Measurements from ENCODE around the gene FBLN2. TPM values are rescaled to one million over a fixed set of nuclear protein-coding genes. Genes with fewer than 3 reads are reported as not detected.

Gene FBLN2
- total RNA-seq, 4 donors from 2014 or later, result 75.7 to 159 (median 89.8) TPM

DNA sequence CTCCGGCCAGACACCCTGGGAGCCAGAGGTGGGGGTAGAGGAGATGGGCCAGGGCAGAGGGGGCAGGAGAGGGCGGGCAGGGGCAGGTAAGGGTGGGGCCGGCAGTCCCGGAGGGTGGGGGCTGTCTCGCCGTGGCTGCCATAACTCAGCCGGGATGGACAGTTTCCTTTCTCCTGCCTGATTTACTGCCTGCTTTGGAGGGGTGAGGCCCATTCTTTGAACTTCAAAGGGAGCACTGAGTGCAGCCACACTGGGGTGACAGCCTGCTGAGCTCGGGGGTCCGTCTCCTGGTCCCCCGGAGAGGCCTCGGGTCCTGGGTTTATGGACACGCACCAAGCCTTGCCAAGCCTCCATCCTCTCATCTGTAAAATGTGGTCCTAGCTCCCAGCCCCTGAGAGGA is 135.4 kb downstream of the FBLN2 start:
- no peaks in the 10 kb centered on the region for H3K9me3 ChIP-seq
- no peak for DNase-seq
- no peak overlapping the region for H3K27ac ChIP-seq
- 72 to 78% methylated on average over 4 to 6 of the region's 12 CpGs for WGBS, 2 donors
- H3K4me1 ChIP-seq, result no peaks in the 10 kb centered on the region
- intact Hi-C loops (cut with DNase I), result no loop called here
- H3K27me3 ChIP-seq, result no peaks in the 10 kb centered on the region
- TF ChIP-seq, protein P1, sequence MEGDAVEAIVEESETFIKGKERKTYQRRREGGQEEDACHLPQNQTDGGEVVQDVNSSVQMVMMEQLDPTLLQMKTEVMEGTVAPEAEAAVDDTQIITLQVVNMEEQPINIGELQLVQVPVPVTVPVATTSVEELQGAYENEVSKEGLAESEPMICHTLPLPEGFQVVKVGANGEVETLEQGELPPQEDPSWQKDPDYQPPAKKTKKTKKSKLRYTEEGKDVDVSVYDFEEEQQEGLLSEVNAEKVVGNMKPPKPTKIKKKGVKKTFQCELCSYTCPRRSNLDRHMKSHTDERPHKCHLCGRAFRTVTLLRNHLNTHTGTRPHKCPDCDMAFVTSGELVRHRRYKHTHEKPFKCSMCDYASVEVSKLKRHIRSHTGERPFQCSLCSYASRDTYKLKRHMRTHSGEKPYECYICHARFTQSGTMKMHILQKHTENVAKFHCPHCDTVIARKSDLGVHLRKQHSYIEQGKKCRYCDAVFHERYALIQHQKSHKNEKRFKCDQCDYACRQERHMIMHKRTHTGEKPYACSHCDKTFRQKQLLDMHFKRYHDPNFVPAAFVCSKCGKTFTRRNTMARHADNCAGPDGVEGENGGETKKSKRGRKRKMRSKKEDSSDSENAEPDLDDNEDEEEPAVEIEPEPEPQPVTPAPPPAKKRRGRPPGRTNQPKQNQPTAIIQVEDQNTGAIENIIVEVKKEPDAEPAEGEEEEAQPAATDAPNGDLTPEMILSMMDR (IDR thresholded peaks at IDR 0.05), result no peak
- no peak for TF ChIP-seq POLR2A (IDR thresholded peaks at IDR 0.05)
- no peak overlapping the region for H3K4me3 ChIP-seq (replicated peaks in 1 of 3)
- no peaks in the 10 kb centered on the region for H3K36me3 ChIP-seq

DNA sequence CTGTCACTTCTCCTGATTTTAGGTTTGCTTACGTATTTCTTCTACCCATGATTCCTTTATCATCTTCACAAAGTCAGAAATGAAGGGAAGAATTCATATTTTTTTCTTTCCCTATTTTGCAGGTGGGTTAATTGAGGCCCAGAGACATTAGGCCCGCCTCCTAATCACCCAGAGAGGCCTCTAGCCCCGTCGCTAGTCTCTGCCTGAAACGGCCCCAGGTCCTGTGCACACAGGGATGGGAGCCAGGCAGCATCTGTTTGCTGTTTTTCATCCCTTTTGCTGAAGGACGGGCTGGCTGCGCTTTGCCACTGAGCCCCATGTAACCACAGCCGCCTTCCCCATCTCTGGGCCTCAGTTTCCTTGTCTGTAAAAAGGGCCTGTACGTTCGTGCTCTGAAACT is 135.9 kb downstream of the FBLN2 start:
- H3K27me3 ChIP-seq, result no peaks in the 10 kb centered on the region

DNA sequence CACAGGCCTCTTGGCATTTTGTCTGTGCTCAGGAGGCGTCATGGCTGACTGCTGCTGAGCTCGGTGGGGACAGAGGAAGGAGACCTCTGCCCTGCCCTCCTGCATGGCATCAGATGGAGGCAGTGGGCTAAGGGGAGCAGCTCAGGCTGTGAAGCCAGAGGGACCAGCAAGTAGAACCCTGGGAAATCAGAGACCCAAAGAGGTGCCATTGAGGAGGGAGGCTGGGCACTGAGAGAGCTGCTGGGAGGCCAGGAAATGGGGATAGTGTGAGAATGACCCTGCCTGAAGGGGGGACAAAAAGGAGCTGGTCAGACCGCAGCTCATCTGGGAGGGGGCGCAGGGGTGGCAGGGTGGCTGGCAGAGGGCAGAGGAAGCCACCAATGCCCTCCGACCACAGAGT is 136.8 kb downstream of the FBLN2 start:
- intact Hi-C loops (cut with DNase I), result no loop called here
- 70 to 77% methylated on average over 5 of the region's 5 CpGs for WGBS, 2 donors
- no peak for TF ChIP-seq POLR2A (IDR thresholded peaks at IDR 0.05)
- TF ChIP-seq, protein P1 (IDR thresholded peaks at IDR 0.05), result no peak

More for the DNA sequence above, 135.9 kb downstream of the FBLN2 start:
- no peak for DNase-seq
- 76 to 82% methylated on average over 10 of the region's 10 CpGs for WGBS, 2 donors
- no peaks in the 10 kb centered on the region for H3K9me3 ChIP-seq
- H3K4me1 ChIP-seq, result no peaks in the 10 kb centered on the region
- H3K27ac ChIP-seq, result no peak overlapping the region
- no peak overlapping the region for H3K4me3 ChIP-seq (replicated peaks in 1 of 3)
- no peaks in the 10 kb centered on the region for H3K36me3 ChIP-seq
- intact Hi-C loops (cut with DNase I), result no loop called here
- TF ChIP-seq POLR2A (IDR thresholded peaks at IDR 0.05), result no peak
- TF ChIP-seq, protein P1 (IDR thresholded peaks at IDR 0.05), result no peak

DNA sequence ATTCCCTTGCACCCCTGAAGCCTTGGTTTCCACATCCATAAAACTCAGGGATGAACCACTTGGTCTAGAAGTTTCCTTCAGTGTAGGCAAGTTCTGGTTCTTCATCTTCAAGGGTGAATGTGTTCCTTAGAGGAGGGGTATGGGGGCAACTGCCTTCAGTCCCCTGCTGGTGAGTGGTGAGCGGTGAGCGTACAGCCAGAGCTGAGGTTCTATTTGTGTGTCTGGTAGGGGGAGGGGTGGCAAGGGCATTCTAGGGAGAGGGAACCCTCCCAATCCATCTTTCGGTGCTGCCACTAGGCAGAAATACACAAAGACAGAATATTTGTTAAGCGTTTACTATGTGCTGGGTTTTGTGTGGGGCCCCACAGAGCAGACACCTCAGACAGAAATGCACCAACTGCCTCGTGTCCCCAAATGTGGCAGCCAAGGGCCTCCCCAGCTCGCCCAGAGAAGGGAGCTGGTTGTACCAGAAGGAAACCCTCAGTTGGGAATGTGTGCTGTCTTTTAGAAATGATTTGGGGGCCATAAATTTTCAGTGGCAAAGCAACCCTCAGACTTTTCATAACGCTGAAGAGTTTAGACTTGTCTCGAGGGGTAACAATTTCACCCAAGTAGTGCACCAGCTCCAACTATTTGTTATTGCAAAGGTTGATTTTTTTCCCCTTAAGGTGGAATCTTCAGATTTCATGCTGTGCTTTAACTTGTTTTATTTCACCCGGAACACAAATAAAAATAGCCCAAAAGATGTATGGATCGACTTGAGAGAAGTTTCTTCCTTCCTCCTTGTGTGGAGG is 137.6 kb downstream of the FBLN2 start:
- DNase-seq, result no peak
- H3K36me3 ChIP-seq, result no peaks in the 10 kb centered on the region
- no peaks in the 10 kb centered on the region for H3K4me1 ChIP-seq
- no peak overlapping the region for H3K27ac ChIP-seq
- no peaks in the 10 kb centered on the region for H3K27me3 ChIP-seq
- no peak for TF ChIP-seq POLR2A (IDR thresholded peaks at IDR 0.05)
- TF ChIP-seq, protein P1 (IDR thresholded peaks at IDR 0.05), result no peak
- H3K9me3 ChIP-seq, result no peaks in the 10 kb centered on the region
- intact Hi-C loops (cut with DNase I), result no loop called here
- 52 to 58% methylated on average over 10 of the region's 10 CpGs for WGBS, 2 donors
- no peak overlapping the region for H3K4me3 ChIP-seq (replicated peaks in 1 of 3)

More for the DNA sequence above, 136.8 kb downstream of the FBLN2 start:
- Histone ChIP-seq H3K4me3 (replicated peaks in 1 of 3) (no peak overlapping the region), H3K27me3 (no peaks in the 10 kb centered on the region), H3K9me3 (no peaks in the 10 kb centered on the region), H3K4me1 (no peaks in the 10 kb centered on the region), H3K27ac (no peak overlapping the region), H3K36me3 (no peaks in the 10 kb centered on the region)
- DNase-seq, result no peak

DNA sequence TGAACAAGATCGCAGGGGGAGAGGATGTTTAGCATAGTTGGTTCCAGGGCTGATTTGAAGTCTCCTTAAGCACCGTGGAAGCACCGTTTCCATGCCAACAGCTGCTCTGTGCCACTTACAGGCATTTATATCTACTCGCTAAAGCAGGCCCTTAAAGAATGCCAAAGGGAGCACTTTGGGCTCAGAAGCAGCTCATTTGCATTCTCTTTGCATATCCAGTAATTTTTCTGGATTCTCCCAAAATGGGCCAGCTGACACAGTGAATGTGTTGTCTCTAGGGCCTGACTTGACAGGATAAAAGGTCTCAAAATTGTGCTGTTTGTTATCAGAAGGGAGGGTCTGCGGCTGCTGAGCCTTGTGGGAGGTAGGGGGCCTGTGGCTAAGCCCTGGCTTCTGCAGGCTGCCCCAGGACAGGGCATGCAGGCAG is 138.6 kb downstream of the FBLN2 start:
- Histone ChIP-seq H3K36me3 (no peaks in the 10 kb centered on the region), H3K9me3 (no peaks in the 10 kb centered on the region), H3K27ac (no peak overlapping the region), H3K4me3 (replicated peaks in 1 of 3) (no peak overlapping the region), H3K27me3 (no peaks in the 10 kb centered on the region), H3K4me1 (no peaks in the 10 kb centered on the region)
- intact Hi-C loops (cut with DNase I), result no loop called here
- no peak for TF ChIP-seq POLR2A (IDR thresholded peaks at IDR 0.05)
- DNase-seq, result peak; percentile 65 to 77
- 20% methylated on average over 5 of the region's 5 CpGs for WGBS, 2 donors

Other genes with a start within 250 kb of the FBLN2 start
- 10 to 100 TPM in 3 of 4 donors, 1 to 10 TPM in 1; 9.8 to 24.6 (median 17.7) TPM for gene NUP210, start 128.8 kb upstream of the FBLN2 start, total RNA-seq
- gene HDAC11, start 68.8 kb upstream of the FBLN2 start, total RNA-seq, result 10 to 100 TPM; 18.8 to 47.5 (median 30.8) TPM